Fibroblast of the aortic adventitia (primary cell): ENCODE results near the gene CDK5. TPM values are rescaled to one million over a fixed set of nuclear protein-coding genes. Genes with fewer than 3 reads are reported as not detected.
"Not testable (repeated sequence)": the region's sequence is repeated elsewhere in the genome, so short reads cannot be mapped to it uniquely, and the experiment has no call there.

Source experiments
- DNase-seq: peaks from one replicate; pipeline ENCODE4 v3.0.0-alpha.2; 2010; ENCODE audit warnings: low read depth
- H3K4me3 ChIP-seq: 2 replicates; pipeline ENCODE4 v1.5.1; 2011; ENCODE audit warnings: low read depth, mild to moderate bottlenecking, control low read depth, low read length, moderate library complexity
- total RNA-seq: library from RNA; depleted of rRNA; stranded (reverse); fragments of >200 nt; gene quantifications from 2 replicates; pipeline ENCODE4 v1.2.3, GENCODE V29; 2012; ENCODE audit warnings: low replicate concordance
- TF ChIP-seq, protein P1 (sequence below): IDR thresholded peaks from 2 replicates; pipeline ENCODE4 v1.5.1; 2011; ENCODE audit warnings: mild to moderate bottlenecking, low read length, control low read depth, inconsistent platforms; ENCODE audit not compliant: insufficient read depth

Gene CDK5
- total RNA-seq, 1 donor, result 16.1 TPM

DNA sequence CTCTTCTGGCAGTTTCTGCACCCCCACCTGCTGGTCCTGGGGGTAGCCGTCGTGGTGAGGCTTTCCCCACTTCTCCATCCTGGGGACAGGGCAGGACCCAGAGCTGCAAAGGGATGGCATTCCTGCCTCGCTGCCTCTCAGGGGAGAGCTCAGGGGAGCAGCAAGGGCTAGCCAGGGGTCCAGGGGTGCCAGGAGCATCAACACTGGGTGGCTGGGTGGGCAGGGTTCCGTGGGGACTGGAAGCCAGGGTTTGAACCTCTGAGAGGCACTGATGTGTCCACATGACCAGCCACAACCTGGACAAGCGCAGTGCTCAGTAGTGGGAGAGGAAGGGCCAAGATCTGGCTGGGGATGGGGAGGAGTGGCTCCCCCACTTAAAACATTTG lies 23.8 kb downstream of the CDK5 start:
- H3K4me3 ChIP-seq, result no peak overlapping the region
- DNase-seq, result no peak
- TF ChIP-seq, protein P1, sequence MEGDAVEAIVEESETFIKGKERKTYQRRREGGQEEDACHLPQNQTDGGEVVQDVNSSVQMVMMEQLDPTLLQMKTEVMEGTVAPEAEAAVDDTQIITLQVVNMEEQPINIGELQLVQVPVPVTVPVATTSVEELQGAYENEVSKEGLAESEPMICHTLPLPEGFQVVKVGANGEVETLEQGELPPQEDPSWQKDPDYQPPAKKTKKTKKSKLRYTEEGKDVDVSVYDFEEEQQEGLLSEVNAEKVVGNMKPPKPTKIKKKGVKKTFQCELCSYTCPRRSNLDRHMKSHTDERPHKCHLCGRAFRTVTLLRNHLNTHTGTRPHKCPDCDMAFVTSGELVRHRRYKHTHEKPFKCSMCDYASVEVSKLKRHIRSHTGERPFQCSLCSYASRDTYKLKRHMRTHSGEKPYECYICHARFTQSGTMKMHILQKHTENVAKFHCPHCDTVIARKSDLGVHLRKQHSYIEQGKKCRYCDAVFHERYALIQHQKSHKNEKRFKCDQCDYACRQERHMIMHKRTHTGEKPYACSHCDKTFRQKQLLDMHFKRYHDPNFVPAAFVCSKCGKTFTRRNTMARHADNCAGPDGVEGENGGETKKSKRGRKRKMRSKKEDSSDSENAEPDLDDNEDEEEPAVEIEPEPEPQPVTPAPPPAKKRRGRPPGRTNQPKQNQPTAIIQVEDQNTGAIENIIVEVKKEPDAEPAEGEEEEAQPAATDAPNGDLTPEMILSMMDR, result no peak

DNA sequence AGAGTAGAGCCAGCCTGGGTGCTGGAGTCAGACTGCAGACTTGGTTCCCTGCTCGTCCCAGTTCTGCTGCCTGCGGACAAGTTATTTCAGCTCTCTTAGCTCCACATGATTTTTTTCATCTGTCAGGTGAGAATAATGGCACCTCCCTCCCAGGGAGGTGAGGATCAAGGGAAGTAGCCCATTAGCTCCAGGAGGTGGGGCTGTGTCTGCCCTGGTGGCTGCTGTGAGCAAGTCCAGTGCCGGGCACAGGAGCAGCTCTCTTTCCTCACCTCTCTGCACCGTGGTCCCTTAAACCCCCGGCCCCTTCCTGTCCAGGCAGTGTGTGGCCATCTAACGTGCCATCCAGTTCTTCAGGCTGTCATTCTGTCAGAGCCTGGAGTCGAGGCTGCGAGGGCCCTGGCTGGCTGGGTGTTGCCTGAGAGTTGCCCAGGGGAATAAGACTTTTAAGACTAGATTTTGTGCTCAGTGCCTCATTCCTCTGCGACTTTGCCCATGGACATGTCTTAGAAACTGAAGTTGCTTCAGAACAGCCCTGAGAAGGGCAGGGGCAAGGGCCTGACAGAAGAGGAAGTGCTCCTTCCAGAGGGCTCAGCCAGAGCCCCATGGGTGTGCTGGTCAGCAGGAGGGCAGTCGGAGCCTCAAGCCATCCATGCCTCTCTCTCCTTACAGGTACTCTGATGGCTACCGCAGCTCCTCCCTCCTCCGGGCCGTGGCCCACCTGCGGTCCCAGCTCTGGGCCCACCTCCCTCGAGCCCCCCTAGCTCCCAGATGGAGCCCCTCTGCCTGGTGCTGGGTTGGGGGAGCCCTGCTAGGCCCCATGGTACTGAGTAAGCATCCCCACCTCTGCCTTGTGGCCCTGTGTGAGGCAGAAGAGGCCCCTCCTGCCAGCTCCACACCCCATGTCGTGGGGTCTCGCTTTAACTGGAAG lies 24.5 kb downstream of the CDK5 start:
- TF ChIP-seq, protein P1, result no peak
- no peak overlapping the region for H3K4me3 ChIP-seq
- no peak for DNase-seq

- no peak overlapping the region for H3K4me3 ChIP-seq
- no peak for DNase-seq
- TF ChIP-seq, protein P1, result no peak
Measured at GRCh38 chr7:151031011-151031410, 26.7 kb downstream of the CDK5 start.

- peak; percentile 12 for DNase-seq
- peak overlapping the region; percentile 91 for H3K4me3 ChIP-seq
- TF ChIP-seq, protein P1, result no peak
Measured at GRCh38 chr7:151028948-151029501, 28.7 kb downstream of the CDK5 start.

DNA sequence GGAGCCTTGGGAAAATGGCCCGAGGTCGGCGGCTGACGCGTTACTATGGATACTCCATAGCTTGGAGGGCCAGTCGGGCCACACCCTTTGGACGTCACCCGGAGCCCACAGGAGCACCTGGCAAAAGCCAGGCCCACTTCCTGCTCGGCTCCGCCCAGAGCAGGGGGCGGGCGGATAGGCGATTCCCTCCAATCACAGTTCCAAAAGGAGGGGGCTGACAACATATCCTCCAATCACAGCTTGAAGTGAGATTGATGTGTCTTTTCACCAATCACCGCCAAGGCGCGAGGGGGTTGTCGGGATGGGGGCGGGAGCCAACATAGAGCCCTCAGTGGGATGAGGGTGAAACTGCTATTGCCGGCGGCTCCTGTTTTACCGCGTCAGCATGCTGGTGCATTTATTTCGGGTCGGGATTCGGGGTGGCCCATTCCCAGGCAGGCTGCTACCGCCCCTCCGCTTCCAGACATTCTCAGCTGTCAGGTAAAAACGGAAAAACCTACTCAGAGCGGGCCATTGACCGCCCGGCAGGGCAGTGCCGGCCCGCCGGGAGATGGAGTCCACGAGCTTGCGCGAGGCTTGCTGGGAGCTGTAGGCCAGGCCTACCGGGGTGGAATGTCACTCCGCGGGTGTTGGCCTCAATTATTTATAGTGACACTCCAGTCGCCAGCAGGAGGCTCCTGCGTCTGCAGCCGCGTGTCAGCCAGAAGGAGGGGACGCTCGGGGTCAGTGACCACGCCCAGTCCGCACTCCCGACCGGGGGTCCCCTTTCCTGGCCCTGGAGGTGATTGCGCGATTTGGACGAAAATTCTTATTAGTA lies 29.4 kb downstream of the CDK5 start, which contains the start of gene ABCB8:
Gene ABCB8 (plus strand): TSS at position 320 of the 817 bp plus-strand sequence. CDS start 66 bp downstream, at position 386.
- DNase-seq, result peak; percentile 99
- TF ChIP-seq, protein P1, result peak; percentile 45

GRCh38 chr7:151027728-151028130 lies 30.0 kb downstream of the CDK5 start:
- H3K4me3 ChIP-seq, result peak overlapping the region; percentile 65
- not testable (repeated sequence) for DNase-seq

More for the DNA sequence above, 29.4 kb downstream of the CDK5 start, which contains the start of gene ABCB8:
- peak within 1 kb of the TSS; percentile 91 for H3K4me3 ChIP-seq

- DNase-seq, H3K4me3 ChIP-seq: not testable (repeated sequence)
Measured at GRCh38 chr7:151026771-151027727, 30.6 kb downstream of the CDK5 start.
